NCI-H748 (cell line): ENCODE data around the gene VEGFA.

Experiments
- DNase-seq: peaks from one replicate; lab custom pipeline; 2025; ENCODE audit not compliant: unreplicated experiment; lab: John Stamatoyannopoulos, UW

The VEGFA gene

GRCh38 chr6:43784049-43784855 is 14.2 kb downstream of the VEGFA start:
- no peak for DNase-seq

- DNase-seq: no peak
Observed at GRCh38 chr6:43785220-43785752, 15.3 kb downstream of the VEGFA start.

GRCh38 chr6:43785904-43786303 is 15.9 kb downstream of the VEGFA start:
- DNase-seq: no peak

DNA sequence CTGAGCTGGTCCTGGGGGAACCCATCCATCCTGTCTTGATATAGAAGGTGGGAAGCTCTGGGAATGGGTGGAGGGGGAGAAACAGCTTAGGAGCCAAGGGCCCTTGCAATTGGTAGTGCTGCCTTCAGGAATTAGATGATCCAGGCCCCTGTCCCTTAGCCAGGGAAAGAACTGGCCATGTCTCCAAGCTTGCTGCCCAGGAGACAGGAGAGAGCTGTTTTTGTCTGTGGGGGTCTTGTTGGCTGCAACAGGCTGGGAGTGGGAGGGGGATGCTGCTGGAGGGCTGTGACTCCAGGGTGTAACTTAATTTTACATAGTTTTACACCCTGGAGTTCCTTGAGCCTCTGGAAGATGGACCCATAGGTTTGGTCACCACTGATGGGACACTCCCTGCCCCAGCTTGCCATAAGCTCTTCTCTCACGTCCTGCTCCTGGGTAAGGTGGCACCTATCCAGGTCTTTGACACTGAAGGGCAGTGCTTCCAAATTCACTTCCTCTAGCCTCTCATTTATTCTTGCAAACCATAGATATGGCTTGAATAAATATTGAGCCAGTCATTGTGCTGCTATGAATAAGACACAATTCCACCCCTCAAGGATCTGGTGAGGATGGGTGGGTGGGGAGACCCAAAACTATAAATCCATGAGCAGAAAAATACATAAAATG is 16.8 kb downstream of the VEGFA start:
- no peak for DNase-seq

DNA sequence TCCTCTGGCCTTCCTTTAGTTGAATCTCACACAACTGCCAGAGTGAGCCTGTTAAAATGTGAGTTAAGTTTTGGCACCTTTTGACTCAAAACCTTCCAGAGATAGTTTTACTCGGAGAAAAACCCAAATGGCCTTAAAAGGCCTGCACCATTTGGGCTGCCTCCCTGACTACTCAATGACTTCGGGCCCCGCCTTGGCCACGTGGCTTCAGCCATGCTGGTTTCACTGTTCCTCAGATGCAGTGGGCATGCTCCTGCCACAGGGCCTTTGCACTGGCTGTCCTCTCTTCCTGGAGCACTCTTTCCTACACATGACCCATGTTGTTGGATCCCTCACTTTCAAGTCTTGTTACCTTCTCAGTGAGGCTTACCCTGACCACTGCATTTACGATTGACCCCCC is 18.3 kb downstream of the VEGFA start:
- DNase-seq: no peak

GRCh38 chr6:43789447-43789846 is 19.4 kb downstream of the VEGFA start:
- DNase-seq: no peak

DNA sequence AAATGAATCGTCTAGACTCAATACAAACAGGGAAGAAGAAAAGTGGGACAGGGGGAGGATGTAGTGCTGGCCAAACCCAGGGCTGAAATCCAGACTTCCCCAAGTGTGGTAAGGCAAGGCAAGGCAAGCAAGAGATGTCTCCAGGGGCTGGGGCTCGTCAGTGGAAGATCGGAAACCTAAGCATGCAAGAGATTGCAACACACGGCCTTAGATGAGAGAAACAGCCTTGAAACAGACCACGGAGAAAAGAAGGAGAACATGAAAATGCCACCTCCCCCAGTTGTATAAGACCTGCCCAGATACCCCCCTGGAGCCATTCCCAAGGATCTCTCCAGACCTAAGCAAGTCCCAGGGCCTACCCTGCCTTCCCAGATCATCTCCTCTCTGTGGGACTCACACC is 20.0 kb downstream of the VEGFA start:
- no peak for DNase-seq

DNA sequence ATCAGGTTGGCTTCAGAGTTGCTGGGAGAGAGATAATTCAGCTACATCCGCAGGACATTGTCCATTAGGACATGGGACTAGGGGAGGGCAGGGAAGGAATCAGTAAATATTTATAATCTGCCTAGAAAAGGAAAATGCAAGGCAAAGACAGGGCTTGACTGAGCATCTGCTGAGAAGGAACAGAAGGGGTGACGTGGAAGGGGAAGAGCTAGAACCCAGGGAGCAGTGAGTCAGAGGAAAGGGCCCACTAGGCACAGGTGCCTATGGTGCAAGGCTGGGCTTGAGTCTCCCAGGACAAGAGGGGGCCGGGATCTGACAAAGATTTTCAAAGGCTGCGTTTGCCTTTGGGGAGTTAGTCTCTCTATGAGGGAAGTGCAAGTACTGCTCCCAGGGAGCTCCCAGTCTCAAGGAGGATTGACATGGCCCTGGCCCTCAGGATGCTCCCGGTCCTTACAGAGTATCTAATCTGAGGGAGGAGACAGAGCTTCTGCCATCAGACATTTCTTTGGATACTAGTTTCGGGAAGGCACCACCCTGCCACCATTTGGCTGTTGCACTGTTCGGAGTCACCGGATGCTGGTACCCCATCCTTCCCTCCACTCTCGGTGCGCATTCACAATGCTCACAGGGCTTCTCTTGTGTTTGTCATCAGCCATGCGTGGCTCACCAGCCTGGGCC is 21.9 kb downstream of the VEGFA start:
- DNase-seq: no peak

DNA sequence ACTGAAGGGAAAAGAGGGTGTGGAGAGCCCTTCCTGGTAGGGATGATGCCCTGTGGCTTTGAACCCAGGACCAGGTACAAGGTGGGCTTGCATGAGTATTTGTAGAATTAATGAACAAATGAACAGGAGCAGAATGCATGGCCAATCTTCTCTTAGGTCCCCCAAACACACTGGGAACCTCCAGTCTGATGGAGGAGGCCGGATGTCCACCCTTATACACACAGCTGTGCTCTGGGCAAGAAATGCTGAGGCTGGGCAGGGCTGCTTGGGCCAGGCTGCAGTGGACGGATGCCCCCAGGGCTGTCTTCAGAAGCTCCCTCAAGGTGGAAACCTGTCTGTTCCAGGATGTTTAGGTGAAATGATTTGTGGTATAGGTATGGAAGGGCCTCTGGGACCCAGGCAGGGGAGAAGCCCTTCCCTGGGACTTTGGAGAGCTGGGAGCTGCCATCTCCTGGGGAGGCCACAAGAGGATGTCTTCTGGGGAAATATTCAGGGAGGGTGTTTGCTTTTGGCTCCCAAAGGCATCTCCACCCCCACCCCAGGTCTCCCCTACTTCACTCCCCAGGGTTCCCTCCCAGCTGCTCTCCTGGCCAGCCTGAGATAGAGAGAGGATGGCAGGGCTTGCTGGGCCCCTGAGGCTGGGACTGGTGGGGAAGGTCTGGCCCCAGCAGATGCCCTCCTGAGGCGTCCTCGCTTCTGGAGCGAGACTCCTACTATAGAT is 23.3 kb downstream of the VEGFA start:
- no peak for DNase-seq

DNA sequence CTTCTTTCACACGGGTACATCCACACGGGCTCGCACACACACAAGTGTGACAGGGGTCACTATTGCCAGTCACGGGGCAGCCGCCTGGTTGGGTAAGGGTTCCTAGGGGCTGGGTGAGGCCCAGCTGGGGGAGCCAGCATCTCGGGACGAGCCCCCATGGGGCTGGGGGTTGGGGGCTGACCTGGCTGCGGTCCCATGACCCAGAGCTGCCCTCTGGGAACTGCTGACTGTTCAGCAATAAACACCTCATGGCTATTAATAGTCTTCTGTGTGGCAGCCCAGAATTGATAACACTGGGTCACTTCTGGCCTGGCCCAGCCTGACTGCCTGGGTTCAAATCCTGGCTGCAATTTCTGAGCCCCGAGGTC is 23.8 kb downstream of the VEGFA start:
- DNase-seq: no peak

GRCh38 chr6:43795421-43795820 is 25.4 kb downstream of the VEGFA start:
- no peak for DNase-seq

DNA sequence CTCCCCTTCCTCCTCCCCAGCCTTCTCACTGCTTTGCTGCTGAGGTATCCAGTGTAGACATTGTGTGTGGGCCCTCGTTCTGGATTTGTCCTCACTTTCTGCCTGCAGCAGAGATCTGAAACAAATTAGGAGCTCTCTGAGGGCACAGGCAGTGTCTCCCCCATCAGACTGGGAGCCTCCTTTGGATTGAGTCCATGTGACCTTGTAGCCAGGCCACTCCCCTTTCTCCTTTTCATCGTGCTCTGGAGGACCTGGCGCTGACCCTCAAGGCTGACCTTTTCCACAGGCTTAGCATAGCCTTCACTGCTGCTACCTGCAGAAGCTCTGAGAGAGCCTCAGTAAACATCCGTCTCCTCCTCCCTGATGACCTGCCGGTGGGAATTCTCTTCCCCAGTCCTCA is 26.2 kb downstream of the VEGFA start:
- DNase-seq: no peak

DNA sequence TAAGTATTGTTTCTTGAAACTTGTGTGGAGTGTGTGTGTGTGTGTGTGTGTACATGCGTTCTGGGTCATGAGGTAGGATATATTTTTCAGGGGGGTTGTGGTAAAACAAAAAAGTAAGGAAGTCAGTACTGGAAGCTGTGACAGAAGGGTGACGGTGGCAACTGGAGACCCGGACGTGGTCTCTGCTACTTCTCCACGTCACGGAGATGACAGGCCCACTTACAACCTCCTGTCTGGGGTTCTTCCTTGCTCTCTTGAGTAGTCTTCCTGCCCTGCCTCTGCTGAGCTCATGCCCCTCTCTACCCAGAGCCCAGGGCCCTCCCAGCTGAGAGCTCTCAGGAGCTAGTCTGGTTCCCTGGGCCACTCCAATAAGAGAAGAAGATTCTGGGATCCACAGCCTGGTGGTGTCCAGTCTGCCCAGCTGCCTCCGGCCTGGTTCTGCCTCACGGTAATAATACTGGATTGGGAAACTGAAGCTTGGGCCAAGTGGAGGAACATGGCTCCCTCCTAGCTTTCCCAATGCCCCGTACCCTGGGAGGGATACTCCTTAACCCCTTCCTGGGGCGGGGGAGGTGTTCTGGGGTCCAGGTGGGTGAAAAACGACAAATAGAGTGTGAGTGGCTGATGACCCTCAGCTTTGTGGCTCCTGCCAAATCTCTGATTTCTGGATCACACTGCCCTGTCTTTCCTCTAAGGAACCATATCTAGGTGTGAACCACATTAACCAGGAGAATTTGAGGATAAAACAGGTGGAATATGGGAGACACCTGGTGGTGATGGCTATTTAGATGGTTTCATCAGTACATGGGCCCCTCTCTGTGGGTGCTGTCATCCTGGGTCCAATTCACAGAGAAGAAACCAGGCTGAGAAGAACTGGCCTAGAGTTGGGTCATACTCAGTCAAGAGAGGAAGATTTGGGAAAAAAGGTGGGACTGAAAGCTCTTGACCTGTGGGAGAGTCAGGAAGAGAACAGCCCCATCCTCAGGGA is 27.2 kb downstream of the VEGFA start:
- DNase-seq: no peak

GRCh38 chr6:43797919-43798318 is 27.9 kb downstream of the VEGFA start:
- DNase-seq: no peak

GRCh38 chr6:43798688-43799444 is 28.9 kb downstream of the VEGFA start:
- no peak for DNase-seq

GRCh38 chr6:43799551-43800297 is 29.7 kb downstream of the VEGFA start:
- no peak for DNase-seq

DNA sequence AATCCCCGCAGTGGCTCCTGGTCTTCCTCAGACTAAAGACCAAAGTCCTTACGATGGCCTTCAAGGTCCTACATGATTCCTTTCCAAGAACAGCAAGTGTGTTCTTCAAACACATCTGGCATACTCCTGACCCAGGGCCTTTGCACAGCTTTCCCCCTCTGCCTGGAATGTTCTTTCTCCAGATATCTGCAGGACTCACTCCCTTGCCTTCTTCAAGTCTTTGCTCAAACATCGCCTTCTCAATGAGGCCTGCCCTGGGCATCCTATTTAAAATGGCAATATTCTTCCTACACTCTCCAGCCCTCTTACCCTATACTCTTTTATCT is 30.2 kb downstream of the VEGFA start:
- DNase-seq: no peak

GRCh38 chr6:43800746-43801494 is 30.9 kb downstream of the VEGFA start:
- DNase-seq: no peak
